ENCODE results near the gene NAB1.

GRCh38 chr2:190720691-190721090, 71.8 kb downstream of the NAB1 start:
- no peak for TF ChIP-seq CTCF (conservative IDR thresholded peaks at IDR 0.05)
- no peak for TF ChIP-seq EZH2 (IDR thresholded peaks at IDR 0.05; ENCODE audit: low read depth)

Data from PC-9 (cell line).